OCI-LY1 (cell line): ENCODE data around the gene MIGA1.

Experiments used
- EZH2 ChIP-seq: fragments of 200-600 bp; sonication (generic), shearing (Covaris generic); IDR thresholded peaks from 2 replicates; pipeline ENCODE4 v1.8.0; 2017; ENCODE audit warnings: borderline replicate concordance, mixed run types, mild to moderate bottlenecking, antibody characterized with exemption, low read length, moderate library complexity, mixed read lengths
- TF ChIP-seq, protein P1 (sequence below): fragments of 200-600 bp; sonication (generic), shearing (Covaris generic); IDR thresholded peaks from 2 replicates; pipeline ENCODE4 v1.5.1; 2017; ENCODE audit warnings: mild to moderate bottlenecking, antibody characterized with exemption, low read length, moderate library complexity, mixed read lengths

DNA sequence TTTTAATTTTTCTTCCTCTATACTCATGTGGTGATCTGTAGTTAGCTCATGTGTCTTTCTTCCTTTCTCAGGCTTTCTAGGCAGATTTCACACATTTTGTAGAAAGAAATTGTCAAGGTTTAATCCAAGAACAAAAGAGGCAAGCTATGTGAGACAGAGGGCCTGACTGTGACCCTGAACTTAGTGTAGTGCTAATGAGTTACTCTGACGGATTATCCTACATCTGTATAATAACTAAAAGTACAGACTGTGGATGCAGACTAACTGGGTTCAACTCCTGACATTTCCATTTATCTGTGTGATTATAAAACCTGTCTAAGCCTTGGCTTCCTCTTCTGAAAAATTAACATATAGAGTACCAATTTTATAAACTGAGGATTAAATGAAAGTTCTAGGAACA is 40.7 kb downstream of the MIGA1 start:
- TF ChIP-seq, protein P1, sequence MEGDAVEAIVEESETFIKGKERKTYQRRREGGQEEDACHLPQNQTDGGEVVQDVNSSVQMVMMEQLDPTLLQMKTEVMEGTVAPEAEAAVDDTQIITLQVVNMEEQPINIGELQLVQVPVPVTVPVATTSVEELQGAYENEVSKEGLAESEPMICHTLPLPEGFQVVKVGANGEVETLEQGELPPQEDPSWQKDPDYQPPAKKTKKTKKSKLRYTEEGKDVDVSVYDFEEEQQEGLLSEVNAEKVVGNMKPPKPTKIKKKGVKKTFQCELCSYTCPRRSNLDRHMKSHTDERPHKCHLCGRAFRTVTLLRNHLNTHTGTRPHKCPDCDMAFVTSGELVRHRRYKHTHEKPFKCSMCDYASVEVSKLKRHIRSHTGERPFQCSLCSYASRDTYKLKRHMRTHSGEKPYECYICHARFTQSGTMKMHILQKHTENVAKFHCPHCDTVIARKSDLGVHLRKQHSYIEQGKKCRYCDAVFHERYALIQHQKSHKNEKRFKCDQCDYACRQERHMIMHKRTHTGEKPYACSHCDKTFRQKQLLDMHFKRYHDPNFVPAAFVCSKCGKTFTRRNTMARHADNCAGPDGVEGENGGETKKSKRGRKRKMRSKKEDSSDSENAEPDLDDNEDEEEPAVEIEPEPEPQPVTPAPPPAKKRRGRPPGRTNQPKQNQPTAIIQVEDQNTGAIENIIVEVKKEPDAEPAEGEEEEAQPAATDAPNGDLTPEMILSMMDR = no peak
- TF ChIP-seq EZH2 = no peak
